HG03039 (cell line): ENCODE data around the gene YIF1B.

Experiments
- ATAC-seq: cut with Tn5 transposase; IDR thresholded peaks from one replicate; pipeline ENCODE4 v1.9.1; 2021; ENCODE audit warnings: mild to moderate bottlenecking, moderate library complexity; ENCODE audit not compliant: unreplicated experiment

Gene YIF1B

DNA sequence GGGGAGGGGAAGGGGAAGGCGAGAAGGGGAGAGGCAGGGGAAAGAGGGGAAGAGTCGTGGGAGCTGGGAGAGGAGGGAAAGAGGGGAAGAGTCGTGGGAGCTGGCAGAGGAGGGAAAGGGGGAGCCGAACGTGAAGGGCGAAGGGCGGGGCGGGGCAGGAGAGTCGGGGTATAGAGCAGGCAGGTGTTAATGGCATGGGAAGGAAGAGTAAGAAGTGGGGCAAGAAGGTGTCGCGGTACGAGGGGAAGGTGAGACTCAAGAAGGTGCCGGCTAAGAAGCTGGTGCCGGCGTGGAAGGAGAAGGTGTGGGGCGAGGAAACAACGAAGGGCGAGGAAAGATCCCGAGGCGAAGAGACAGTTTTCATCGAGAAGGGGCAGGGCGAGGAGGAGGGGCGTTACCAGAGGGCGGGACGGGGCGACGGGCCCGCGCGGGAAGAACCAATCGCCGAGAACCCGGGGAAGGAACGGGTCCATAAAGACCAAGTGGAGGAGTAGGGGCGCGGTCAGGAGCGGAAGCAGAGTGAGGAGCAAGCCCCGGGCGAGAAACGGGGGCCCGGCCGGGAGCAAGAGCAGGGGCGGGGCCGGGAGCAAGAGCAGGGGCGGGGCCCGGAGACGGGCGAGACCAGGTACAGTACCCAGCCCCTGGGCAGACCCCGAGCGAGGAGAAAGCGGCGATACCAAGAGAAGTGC is 20.3 kb upstream of the YIF1B start:
- peak; percentile 68 for ATAC-seq

GRCh38 chr19:38333245-38333644 is 17.5 kb upstream of the YIF1B start:
- no peak for ATAC-seq

- no peak for ATAC-seq
These were observed 16.0 kb upstream of the YIF1B start for GRCh38 chr19:38331728-38332127.

GRCh38 chr19:38329651-38330050 is 13.9 kb upstream of the YIF1B start:
- ATAC-seq, result no peak

DNA sequence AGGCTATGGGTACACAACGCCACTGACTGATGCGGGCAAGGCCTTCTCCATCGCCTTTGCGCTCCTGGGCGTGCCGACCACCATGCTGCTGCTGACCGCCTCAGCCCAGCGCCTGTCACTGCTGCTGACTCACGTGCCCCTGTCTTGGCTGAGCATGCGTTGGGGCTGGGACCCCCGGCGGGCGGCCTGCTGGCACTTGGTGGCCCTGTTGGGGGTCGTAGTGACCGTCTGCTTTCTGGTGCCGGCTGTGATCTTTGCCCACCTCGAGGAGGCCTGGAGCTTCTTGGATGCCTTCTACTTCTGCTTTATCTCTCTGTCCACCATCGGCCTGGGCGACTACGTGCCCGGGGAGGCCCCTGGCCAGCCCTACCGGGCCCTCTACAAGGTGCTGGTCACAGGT is 10.8 kb upstream of the YIF1B start:
- ATAC-seq, result no peak

GRCh38 chr19:38324431-38324830 is 8.7 kb upstream of the YIF1B start:
- no peak for ATAC-seq

- ATAC-seq, result no peak
These were observed 7.5 kb upstream of the YIF1B start for GRCh38 chr19:38323291-38323690.

- ATAC-seq, result no peak
These were observed 6.0 kb upstream of the YIF1B start for GRCh38 chr19:38321646-38322196.

DNA sequence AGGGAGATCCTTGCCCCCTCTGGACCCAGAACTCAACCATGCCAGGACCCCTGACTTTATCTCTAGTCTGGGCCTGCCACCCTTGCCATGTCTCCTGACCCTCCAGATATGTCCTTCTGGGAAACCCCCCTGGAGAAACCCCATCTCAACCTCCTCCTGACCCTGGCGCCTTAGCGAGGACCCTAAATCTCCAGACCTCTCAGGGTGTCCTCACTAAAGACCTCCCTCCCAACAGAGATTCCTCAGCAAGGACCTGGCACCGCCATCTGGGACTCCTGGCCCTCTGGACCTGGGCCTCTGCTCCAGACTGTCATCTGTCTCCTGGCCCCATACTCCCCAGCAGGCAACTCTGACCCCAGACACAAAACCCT is 5.2 kb upstream of the YIF1B start:
- no peak for ATAC-seq

- ATAC-seq, result no peak
These were observed 3.9 kb upstream of the YIF1B start, which contains the start of gene KCNK6 for GRCh38 chr19:38319421-38320258. TSS of gene KCNK6 (plus strand) at chr19:38319845. CDS start at chr19:38319951, 106 bp downstream.

- ATAC-seq, result no peak
These were observed 2.9 kb upstream of the YIF1B start for GRCh38 chr19:38318660-38319059.

DNA sequence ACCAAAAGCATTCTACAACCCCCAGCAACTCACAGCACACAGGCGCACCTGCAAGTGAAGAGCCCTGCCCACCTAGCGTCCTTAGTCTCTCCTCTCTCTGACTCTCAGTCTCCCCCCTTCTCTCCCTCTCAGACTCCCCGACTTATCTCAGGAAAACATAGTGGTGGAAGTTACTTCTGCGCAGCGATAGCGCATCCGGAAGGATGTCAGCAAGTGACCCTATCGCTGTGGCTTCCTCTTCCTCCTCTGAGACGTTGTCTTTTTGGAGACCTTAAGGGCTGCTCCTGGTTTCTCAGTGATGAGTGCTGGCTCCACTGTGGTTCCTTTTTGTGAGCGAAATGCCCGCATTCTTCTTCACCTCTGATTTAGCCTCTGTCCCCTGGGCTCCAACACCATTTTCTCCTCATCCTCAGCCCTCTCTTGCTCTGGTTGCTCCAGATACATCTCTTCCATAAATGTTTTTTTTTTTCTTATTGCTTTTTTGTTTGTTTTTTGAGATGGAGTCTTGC is 1.4 kb upstream of the YIF1B start:
- ATAC-seq, result no peak

DNA sequence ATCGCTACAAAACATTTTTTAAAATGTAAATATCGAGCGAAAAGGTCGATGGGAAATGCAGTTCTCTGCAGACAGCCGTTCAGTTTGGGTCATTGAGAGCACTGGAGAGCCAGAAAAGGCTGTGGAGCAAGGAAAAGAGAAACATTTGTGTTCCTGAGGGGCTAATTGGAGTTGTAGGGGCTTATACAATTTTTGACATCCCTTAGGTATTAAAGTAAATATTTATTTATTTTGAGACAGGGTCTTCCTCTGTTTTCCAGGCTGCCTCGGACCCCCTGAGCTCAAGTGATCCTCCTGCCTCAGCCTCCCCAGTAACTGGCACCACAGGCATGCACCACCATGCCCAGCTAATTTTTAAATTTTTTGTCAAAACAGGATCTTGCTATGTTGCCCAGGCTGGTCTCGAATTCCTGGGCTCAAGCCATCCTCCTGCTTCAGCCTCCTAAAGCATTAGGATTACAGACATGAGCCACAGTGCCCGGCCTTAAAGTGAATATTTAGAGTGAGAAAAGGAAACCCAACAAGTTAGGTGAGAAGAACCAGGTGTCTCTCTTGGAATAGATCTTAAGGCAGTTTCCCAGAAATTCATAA is 825 bp upstream of the YIF1B start:
- no peak for ATAC-seq

DNA sequence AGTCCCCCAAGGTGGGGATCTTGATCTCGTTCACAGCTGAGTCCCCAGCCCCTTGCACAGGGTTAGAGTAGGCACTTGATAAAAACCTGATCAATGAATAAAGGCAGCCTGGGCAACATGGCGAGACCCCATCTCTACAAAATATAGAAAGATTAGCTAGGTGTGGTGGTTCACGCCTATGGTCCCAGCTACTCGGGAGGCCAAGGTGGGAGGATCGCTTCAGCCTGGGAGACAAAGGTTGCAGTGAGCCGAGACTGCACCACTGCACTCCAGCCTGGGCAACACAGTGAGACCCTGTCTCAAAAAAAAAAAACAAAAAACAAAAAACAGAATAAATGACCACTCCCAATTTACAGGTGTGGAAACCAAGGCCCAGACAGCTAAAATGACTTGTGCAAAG is 4.8 kb downstream of the YIF1B start:
- ATAC-seq, result no peak

GRCh38 chr19:38310279-38310670 is 5.5 kb downstream of the YIF1B start:
- ATAC-seq, result no peak

GRCh38 chr19:38309615-38310278 is 6.0 kb downstream of the YIF1B start:
- no peak for ATAC-seq

- no peak for ATAC-seq
These were observed 6.7 kb downstream of the YIF1B start for GRCh38 chr19:38308926-38309614.

DNA sequence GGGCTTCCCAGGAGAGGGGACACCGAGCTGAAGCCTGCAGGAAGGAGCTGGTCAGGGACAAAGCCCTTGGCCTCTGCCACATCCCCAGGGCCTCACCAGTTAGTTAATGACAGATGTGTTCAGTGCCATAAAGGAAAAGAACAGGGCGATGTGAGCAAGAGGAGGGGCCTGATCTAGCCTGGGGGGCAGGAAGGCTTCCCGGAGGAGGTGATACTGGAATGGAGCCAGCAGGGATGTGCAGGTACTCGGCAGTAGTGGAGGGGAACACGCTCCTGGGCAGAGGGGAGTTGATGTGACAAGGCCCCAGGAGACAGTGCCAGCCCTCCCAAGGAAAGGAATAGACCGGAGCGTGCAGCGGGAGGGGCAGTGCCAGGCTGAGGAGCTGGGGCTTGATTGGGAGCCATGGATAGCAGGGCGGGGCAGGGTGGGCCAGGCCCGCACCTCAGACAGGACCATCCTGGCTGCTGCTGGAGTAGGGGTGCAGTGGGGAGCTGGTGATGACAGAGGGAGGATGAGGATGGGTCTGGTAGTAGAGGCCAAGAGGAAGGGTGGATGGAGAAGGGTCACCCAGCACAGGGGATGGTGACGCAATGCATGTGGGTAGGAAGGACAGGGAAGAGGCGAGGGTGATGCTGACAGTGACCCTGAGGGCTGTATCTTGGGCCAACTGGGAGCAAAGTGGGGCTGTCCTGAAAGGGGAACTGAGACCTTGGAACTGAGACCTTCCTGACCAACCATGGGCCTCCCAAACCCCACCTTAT is 7.6 kb downstream of the YIF1B start:
- no peak for ATAC-seq

DNA sequence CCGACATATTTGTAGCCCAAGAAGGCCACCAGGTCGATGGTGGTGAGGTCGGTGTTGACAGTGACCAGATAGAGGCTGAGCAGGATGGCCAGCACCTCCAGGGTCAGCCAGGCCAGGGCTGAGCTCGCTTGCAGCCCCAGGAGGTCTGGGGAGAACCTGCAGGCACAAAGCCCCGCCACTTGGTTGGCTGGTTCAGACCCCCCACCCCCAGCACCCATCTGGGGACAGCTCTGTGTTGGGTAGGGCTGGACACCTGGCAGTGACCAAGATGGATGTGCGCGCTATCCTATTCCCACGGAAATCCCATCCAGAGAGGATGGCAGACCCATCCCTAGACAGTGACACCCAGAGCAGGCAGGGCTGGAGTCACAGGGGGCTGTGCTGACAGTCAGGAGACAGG is 8.2 kb downstream of the YIF1B start:
- no peak for ATAC-seq

- ATAC-seq, result no peak
These were observed 8.7 kb downstream of the YIF1B start for GRCh38 chr19:38307076-38307475.
